CD4-positive, alpha-beta T cell (primary cell): ENCODE results near the gene INA. TPM values are rescaled to one million over a fixed set of nuclear protein-coding genes. Genes with fewer than 3 reads are reported as not detected.

Experiments used
- ATAC-seq: fragments of 200-7000 bp; cut with Tn5 transposase; one replicate; pipeline ENCODE4 v1.10.0; 2022; ENCODE audit warnings: mild to moderate bottlenecking; ENCODE audit not compliant: poor library complexity
- CTCF ChIA-PET: fragments of 350-600 bp; sonication (Branson Sonifier 250); formaldehyde crosslinking; loops from one replicate; lab custom pipeline; 2021; ENCODE audit warnings: antibody characterized with exemption, inconsistent platforms; lab: Charles Lee
- POLR2A ChIA-PET: fragments of 350-600 bp; sonication (Branson Sonifier 250); formaldehyde crosslinking; loops from one replicate; lab custom pipeline; 2021; ENCODE audit warnings: antibody characterized with exemption, inconsistent platforms; lab: Charles Lee
- DNase-seq, 14 experiments: peaks; one replicate each; pipeline ENCODE4 v3.0.0-alpha.2; 2013 to 2020; ENCODE audit warnings: mixed read lengths in 2 of 14
- H3K27ac ChIP-seq, 2 donors: one replicate each; pipeline versions ENCODE4 v1.5.1 to v1.7.0; 2013; ENCODE audit warnings: low read length in 2 of 2, low read depth in 1 of 2, mild to moderate bottlenecking in 1 of 2
- H3K27me3 ChIP-seq, 2 experiments: 1 replicate in 1 of 2; 2 replicates in 1 of 2; pipeline versions ENCODE4 v1.6.1 to v1.7.0; 2013; ENCODE audit warnings: low read length in 2 of 2, control low read depth in 1 of 2, mild to moderate bottlenecking in 1 of 2, moderate library complexity in 1 of 2; ENCODE audit not compliant: insufficient read depth in 2 of 2, control insufficient read depth in 1 of 2
- H3K36me3 ChIP-seq: one replicate; pipeline ENCODE4 v1.6.1; 2013; ENCODE audit warnings: low read length, control low read depth; ENCODE audit not compliant: insufficient read depth
- H3K4me1 ChIP-seq: one replicate; pipeline ENCODE4 v1.6.1; 2013; ENCODE audit warnings: low read length, control low read depth; ENCODE audit not compliant: insufficient read depth
- H3K4me3 ChIP-seq: one replicate; pipeline ENCODE4 v1.5.1; 2013; ENCODE audit warnings: mild to moderate bottlenecking, low read length, moderate library complexity
- H3K9me3 ChIP-seq, 2 experiments: 1 replicate in 1 of 2; 2 replicates in 1 of 2; pipeline versions ENCODE4 v1.6.1 to v1.7.0; 2013; ENCODE audit warnings: low read length in 2 of 2, mild to moderate bottlenecking in 2 of 2, control low read depth in 1 of 2, moderate library complexity in 1 of 2; ENCODE audit not compliant: control insufficient read depth in 1 of 2, insufficient read depth in 1 of 2
- H3K27ac Mint-ChIP-seq: one replicate; pipeline ENCODE4 v1.8.0; 2020; ENCODE audit warnings: mixed read lengths
- H3K27me3 Mint-ChIP-seq: one replicate; pipeline ENCODE4 v1.8.0; 2021; ENCODE audit warnings: mixed read lengths
- H3K36me3 Mint-ChIP-seq: one replicate; pipeline ENCODE4 v1.8.0; 2021; ENCODE audit warnings: low read depth, mixed read lengths
- H3K4me1 Mint-ChIP-seq: one replicate; pipeline ENCODE4 v1.8.0; 2021; ENCODE audit warnings: low read depth, mixed read lengths
- H3K4me3 Mint-ChIP-seq: one replicate; pipeline ENCODE4 v1.8.0; 2020; ENCODE audit warnings: mild to moderate bottlenecking, mixed read lengths
- H3K9me3 Mint-ChIP-seq: one replicate; pipeline ENCODE4 v1.8.0; 2020; ENCODE audit warnings: mixed read lengths
- CTCF ChIP-seq: fragments of 200-600 bp; IDR thresholded peaks from one replicate; pipeline ENCODE4 v1.8.0; 2022; ENCODE audit warnings: antibody characterized with exemption, mild to moderate bottlenecking
- intact Hi-C, 2 experiments: fragments of 100-400 bp; cut with DNase I in 1 of 2; cut with micrococcal nuclease in 1 of 2; formaldehyde crosslinking; loops; one replicate each; pipeline versions ENCODE4 v1.15.1 to v1.9.0; 2023 to 2025; cut with DNase I, micrococcal nuclease
- total RNA-seq, 174 experiments: library from RNA in 2 of 174; stranded (reverse) in 2 of 174; gene quantifications; one replicate each; pipeline ENCODE4 v1.2.3 and lab custom pipeline; 2021 to 2026

INA gene
- total RNA-seq, 2 experiments from 2014 or later: not detected

DNA sequence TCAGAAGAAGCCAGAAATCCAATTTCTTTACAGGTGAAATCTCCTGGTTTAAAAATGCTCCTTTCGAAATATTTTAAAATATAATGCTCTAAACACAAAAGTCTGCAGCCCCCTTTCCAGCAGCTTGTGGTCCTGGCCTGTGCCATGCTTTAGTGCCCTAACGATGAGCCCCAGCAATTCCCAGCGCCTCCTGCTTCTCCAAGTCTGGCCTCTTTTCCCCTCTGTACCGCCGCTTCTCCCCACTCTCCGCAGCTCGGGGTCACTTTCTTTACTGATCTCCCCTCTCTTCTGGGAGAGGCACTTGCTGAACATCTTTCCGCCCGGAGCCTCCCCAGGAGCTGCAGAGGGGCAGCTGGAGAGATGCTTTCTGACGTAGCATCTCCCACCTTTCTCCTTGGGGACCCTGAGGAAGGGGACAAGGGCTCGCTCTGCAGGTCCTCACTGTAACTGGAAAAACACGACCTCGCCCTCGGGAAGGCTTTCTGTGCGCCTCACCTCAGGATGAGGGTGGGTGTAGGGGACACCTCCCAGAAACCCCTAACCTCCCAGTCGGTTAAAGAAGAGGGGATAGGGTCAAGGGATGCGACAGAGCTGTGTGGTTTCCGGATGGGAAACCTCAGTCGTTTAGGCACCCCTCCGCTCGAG lies 565 bp upstream of the INA start:
- Mint-ChIP-seq H3K36me3 (no peaks in the 10 kb centered on the region), H3K4me3 (no peak overlapping the region), H3K4me1 (peaks cover 11% of the 10 kb centered on the region), H3K27ac (no peak overlapping the region), H3K27me3 (peaks cover 75% of the 10 kb centered on the region), H3K9me3 (peaks cover 7% of the 10 kb centered on the region)
- POLR2A ChIA-PET: interaction anchor here (0.6 kb wide), 1 partner anchor 42 kb away, joined by 3 read pairs; no protein-coding TSS in a partner anchor
- peaks cover 15% of the 10 kb centered on the region for H3K4me1 ChIP-seq
- no peaks in the 10 kb centered on the region for H3K36me3 ChIP-seq
- DNase-seq: no peak
- CTCF ChIA-PET: no interaction called here
- H3K27me3 ChIP-seq: peaks cover 49 to 70% of the 10 kb centered on the region in 2 experiments
- H3K9me3 ChIP-seq: peaks cover 0 to 10% of the 10 kb centered on the region in 2 experiments
- no peak overlapping the region for H3K27ac ChIP-seq
- TF ChIP-seq CTCF: no peak
- ATAC-seq: no peak
- H3K4me3 ChIP-seq: no peak overlapping the region
- intact Hi-C loops: no loop called here

DNA sequence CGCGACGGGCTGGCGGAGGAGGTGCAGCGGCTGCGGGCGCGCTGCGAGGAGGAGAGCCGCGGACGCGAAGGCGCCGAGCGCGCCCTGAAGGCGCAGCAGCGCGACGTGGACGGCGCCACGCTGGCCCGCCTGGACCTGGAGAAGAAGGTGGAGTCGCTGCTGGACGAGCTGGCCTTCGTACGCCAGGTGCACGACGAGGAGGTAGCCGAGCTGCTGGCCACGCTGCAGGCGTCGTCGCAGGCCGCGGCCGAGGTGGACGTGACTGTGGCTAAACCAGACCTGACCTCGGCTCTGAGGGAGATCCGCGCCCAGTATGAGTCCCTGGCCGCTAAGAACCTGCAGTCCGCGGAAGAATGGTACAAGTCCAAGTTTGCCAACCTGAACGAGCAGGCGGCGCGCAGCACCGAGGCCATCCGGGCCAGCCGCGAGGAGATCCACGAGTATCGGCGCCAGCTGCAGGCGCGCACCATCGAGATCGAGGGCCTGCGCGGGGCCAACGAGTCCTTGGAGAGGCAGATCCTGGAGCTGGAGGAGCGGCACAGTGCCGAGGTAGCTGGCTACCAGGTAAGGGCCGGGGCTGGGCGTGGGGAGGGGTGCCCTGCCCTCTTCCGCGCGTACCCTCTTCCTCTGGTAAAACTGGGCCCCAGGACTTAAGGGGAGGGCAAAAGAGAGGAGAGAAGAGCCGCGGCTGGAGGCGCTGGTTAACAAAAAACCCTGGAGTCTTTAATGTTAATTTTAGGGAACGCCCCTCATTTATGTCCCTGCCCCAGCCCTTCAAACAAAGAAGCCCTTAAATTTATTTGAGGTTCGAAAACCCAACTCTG lies 987 bp downstream of the INA start:
- H3K27ac Mint-ChIP-seq: no peak overlapping the region
- H3K27me3 ChIP-seq: peaks cover 55 to 72% of the 10 kb centered on the region in 2 experiments
- no peak overlapping the region for H3K4me3 Mint-ChIP-seq
- peaks cover 0 to 14% of the 10 kb centered on the region in 2 experiments for H3K9me3 ChIP-seq
- peaks cover 18% of the 10 kb centered on the region for H3K4me1 ChIP-seq
- intact Hi-C loops: no loop called here
- H3K4me1 Mint-ChIP-seq: peaks cover 11% of the 10 kb centered on the region
- no peak overlapping the region for H3K4me3 ChIP-seq
- no peak overlapping the region for H3K27ac ChIP-seq
- peaks cover 76% of the 10 kb centered on the region for H3K27me3 Mint-ChIP-seq
- no peak for ATAC-seq
- TF ChIP-seq CTCF: no peak
- DNase-seq: no peak
- POLR2A ChIA-PET: no interaction called here
- no peaks in the 10 kb centered on the region for H3K36me3 ChIP-seq
- H3K36me3 Mint-ChIP-seq: no peaks in the 10 kb centered on the region
- peaks cover 7% of the 10 kb centered on the region for H3K9me3 Mint-ChIP-seq
- CTCF ChIA-PET: no interaction called here

DNA sequence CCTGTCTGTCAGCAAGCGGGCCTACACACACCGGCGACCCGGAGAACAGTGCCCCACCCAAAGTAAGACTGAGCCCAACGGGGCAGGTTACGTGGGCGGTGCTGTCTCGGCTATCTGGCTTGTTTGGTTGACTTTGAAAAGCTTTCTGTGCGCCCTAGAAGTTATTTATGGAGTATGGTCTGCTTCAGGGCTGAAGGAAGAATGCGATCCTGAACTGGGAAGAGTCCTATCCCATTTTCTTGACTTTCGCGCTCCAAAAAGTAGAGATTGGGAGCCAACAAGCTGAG lies 1.5 kb downstream of the INA start:
- DNase-seq (no peak), ATAC-seq (no peak)
- intact Hi-C loops: no loop called here
- Mint-ChIP-seq H3K4me1 (peaks cover 11% of the 10 kb centered on the region), H3K27me3 (peaks cover 77% of the 10 kb centered on the region), H3K9me3 (peaks cover 7% of the 10 kb centered on the region), H3K27ac (no peak overlapping the region), H3K36me3 (no peaks in the 10 kb centered on the region), H3K4me3 (no peak overlapping the region)
- no peak overlapping the region for H3K27ac ChIP-seq
- ChIA-PET CTCF (no interaction called here), POLR2A (no interaction called here)
- H3K4me1 ChIP-seq: peaks cover 18% of the 10 kb centered on the region
- H3K36me3 ChIP-seq: no peaks in the 10 kb centered on the region
- no peak overlapping the region for H3K4me3 ChIP-seq
- TF ChIP-seq CTCF: no peak
- peaks cover 0 to 14% of the 10 kb centered on the region in 2 experiments for H3K9me3 ChIP-seq
- H3K27me3 ChIP-seq: peaks cover 55 to 77% of the 10 kb centered on the region in 2 experiments
